ENCODE data around the gene ZC3HAV1. TPM values are rescaled to one million over a fixed set of nuclear protein-coding genes. Genes with fewer than 3 reads are reported as not detected.

Gene ZC3HAV1
- total and polyA plus RNA-seq, 2 experiments from 2014 or later = 24.8 to 56.8 TPM

GRCh38 chr7:139118805-139119485, 9.4 kb upstream of the ZC3HAV1 start:
- DNase-seq (ENCODE audit: low spot score) = no peak
- H3K36me3 Mint-ChIP-seq (ENCODE audit: low read depth) = no peaks in the 10 kb centered on the region
- H3K79me2 ChIP-seq (replicated peaks; ENCODE audit: insufficient read depth) = no peaks in the 10 kb centered on the region
- H3K27ac Mint-ChIP-seq = no peak overlapping the region
- no peaks in the 10 kb centered on the region for H4K20me1 ChIP-seq (replicated peaks; ENCODE audit: insufficient read depth)
- no peaks in the 10 kb centered on the region for H3K4me1 ChIP-seq (ENCODE audit: insufficient read depth)
- H3K9me3 Mint-ChIP-seq = no peaks in the 10 kb centered on the region
- peaks cover 4% of the 10 kb centered on the region for H3K27me3 Mint-ChIP-seq (ENCODE audit: insufficient read depth, low read depth, poor library complexity)
- no peaks in the 10 kb centered on the region for H3K27me3 ChIP-seq (ENCODE audit: insufficient read depth)
- no peaks in the 10 kb centered on the region for H3F3A ChIP-seq (replicated peaks; ENCODE audit: low read depth)
- no peak overlapping the region for H3K4me3 ChIP-seq
- ATAC-seq = peak; percentile 28
- H3K27ac ChIP-seq (ENCODE audit: low read depth) = no peak overlapping the region
- H2AFZ ChIP-seq = peak overlapping the region; percentile 96
- no peak overlapping the region for H3K4me3 Mint-ChIP-seq
- peaks cover 13% of the 10 kb centered on the region for H3K4me1 Mint-ChIP-seq
- no peak for TF ChIP-seq ZNF114 (CRISPR knock-in tag; IDR thresholded peaks at IDR 0.05)
- no peak for TF ChIP-seq EZH2phosphoT487 (IDR thresholded peaks at IDR 0.05; ENCODE audit: unreplicated experiment)
- no peak for TF ChIP-seq REST (IDR thresholded peaks at IDR 0.05; ENCODE audit: unreplicated experiment)
- TF ChIP-seq STAT1 (IDR thresholded peaks at IDR 0.05; ENCODE audit: unreplicated experiment) = no peak
- TF ChIP-seq ZNF462 (CRISPR knock-in tag; IDR thresholded peaks at IDR 0.05) = no peak
- no peak for TF ChIP-seq CREB1 (CRISPR knock-in tag; IDR thresholded peaks at IDR 0.05; ENCODE audit: low read depth)
- no peak for TF ChIP-seq EZH2 (IDR thresholded peaks at IDR 0.05; ENCODE audit: low read depth, unreplicated experiment)
- no peak for TF ChIP-seq NANOG (IDR thresholded peaks at IDR 0.05; ENCODE audit: borderline replicate concordance)
- no peak for TF ChIP-seq POLR2AphosphoS5 (IDR thresholded peaks at IDR 0.05; ENCODE audit: low read depth)
- no peak for TF ChIP-seq CTCF (conservative IDR thresholded peaks at IDR 0.05; ENCODE audit: low read depth in 2 of 2)
- no peak for TF ChIP-seq ZNF331 (CRISPR knock-in tag; IDR thresholded peaks at IDR 0.05; ENCODE audit: low read depth)
- no peak for TF ChIP-seq ETS1 (IDR thresholded peaks at IDR 0.05)
- no peak for TF ChIP-seq JUNB (IDR thresholded peaks at IDR 0.05; ENCODE audit: unreplicated experiment)
- H3K36me3 ChIP-seq (ENCODE audit: insufficient read depth) = no peaks in the 10 kb centered on the region
- H3K9me2 ChIP-seq (ENCODE audit: insufficient read depth) = no peaks in the 10 kb centered on the region
- no peak overlapping the region for H3K4me2 ChIP-seq
